ENCODE data around the gene ECT2.

DNA sequence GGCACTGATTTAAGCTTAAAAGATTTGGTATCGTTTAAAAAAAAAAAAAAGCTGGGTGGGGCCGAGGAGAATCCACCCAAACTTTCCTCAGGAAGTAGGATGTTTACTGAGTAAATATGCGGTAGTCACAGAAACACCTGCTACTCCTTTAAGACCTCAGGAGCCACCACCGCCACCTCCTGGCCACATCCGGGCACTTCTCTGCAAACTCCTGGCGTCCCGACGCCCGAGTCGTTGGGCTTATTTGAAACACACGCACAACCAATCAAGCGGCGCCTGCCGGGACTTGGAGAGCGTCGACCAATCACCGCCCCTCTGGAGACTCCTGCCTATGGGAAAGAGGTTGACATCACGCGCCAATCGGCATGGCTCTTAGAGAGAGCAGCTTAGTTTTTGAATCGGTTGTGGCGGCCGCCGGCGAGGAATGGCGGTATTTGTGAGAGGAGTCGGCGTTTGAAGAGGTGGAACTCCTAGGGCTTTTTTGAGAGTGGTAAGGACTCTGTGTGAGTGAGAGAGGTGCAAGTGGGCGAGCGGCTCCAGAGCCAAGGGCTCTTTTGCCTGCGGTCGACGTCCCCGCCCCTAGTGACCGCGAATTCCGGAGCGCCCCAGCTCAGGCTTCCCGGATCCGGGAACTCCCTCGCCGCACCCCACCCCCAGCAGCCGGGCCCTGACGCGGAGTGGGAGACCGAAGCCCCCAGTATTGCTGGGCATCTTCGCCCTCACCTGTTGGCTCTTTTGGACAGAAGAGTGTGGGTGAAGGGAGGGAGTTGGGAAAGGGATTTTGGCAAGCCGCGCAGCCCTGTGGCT lies at the start of gene ECT2:
- TF ChIP-seq, protein P1, sequence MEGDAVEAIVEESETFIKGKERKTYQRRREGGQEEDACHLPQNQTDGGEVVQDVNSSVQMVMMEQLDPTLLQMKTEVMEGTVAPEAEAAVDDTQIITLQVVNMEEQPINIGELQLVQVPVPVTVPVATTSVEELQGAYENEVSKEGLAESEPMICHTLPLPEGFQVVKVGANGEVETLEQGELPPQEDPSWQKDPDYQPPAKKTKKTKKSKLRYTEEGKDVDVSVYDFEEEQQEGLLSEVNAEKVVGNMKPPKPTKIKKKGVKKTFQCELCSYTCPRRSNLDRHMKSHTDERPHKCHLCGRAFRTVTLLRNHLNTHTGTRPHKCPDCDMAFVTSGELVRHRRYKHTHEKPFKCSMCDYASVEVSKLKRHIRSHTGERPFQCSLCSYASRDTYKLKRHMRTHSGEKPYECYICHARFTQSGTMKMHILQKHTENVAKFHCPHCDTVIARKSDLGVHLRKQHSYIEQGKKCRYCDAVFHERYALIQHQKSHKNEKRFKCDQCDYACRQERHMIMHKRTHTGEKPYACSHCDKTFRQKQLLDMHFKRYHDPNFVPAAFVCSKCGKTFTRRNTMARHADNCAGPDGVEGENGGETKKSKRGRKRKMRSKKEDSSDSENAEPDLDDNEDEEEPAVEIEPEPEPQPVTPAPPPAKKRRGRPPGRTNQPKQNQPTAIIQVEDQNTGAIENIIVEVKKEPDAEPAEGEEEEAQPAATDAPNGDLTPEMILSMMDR (conservative IDR thresholded peaks at IDR 0.05), result peak; percentile 91
- TF ChIP-seq EZH2 (IDR thresholded peaks at IDR 0.05; ENCODE audit: low read depth), result no peak
